Mesenchymal stem cell (in vitro differentiated cells and primary cell): ENCODE results near the gene BICRA.

ENCODE experiments used
- DNase-seq: peaks from one replicate; pipeline ENCODE4 v3.0.0-alpha.2; 2013
- H2AFZ ChIP-seq: one replicate; pipeline ENCODE4 v1.6.1; 2013; ENCODE audit warnings: low read depth, mild to moderate bottlenecking, control low read depth, inconsistent platforms, low read length, moderate library complexity
- H2AK5ac ChIP-seq: 2 replicates; pipeline ENCODE4 v1.6.1; 2013; ENCODE audit warnings: low read length, moderate library complexity, mild to moderate bottlenecking, inconsistent platforms; ENCODE audit not compliant: severe bottlenecking
- H2BK120ac ChIP-seq: one replicate; pipeline ENCODE4 v1.6.1; 2013; ENCODE audit warnings: low read depth, mild to moderate bottlenecking, inconsistent platforms, low read length, moderate library complexity
- H2BK12ac ChIP-seq, 2 experiments: one replicate each; pipeline ENCODE4 v1.6.1; 2013; ENCODE audit warnings: inconsistent platforms in 2 of 2, low read length in 2 of 2, mild to moderate bottlenecking in 2 of 2, moderate library complexity in 2 of 2, control low read depth in 1 of 2
- H2BK15ac ChIP-seq: one replicate; pipeline ENCODE4 v1.6.1; 2013; ENCODE audit warnings: mild to moderate bottlenecking, low read depth, inconsistent platforms; ENCODE audit not compliant: poor library complexity, severe bottlenecking
- H2BK5ac ChIP-seq: 2 replicates; pipeline ENCODE4 v1.6.1; 2013; ENCODE audit warnings: low read depth, mild to moderate bottlenecking, low read length, control low read depth, inconsistent platforms; ENCODE audit not compliant: poor library complexity, severe bottlenecking
- H3K14ac ChIP-seq, 2 experiments: one replicate each; pipeline ENCODE4 v1.6.1; 2013; ENCODE audit warnings: inconsistent platforms in 2 of 2, low read length in 2 of 2, control low read depth in 1 of 2, mild to moderate bottlenecking in 1 of 2, moderate library complexity in 1 of 2
- H3K18ac ChIP-seq, 2 experiments: one replicate each; pipeline ENCODE4 v1.6.1; 2013; ENCODE audit warnings: inconsistent platforms in 2 of 2, low read length in 2 of 2, control low read depth in 1 of 2, low read depth in 1 of 2, mild to moderate bottlenecking in 1 of 2
- H3K23ac ChIP-seq, 2 experiments: one replicate each; pipeline ENCODE4 v1.6.1; 2013; ENCODE audit warnings: inconsistent platforms in 2 of 2, low read length in 2 of 2, mild to moderate bottlenecking in 2 of 2, moderate library complexity in 2 of 2, control low read depth in 1 of 2
- H3K27ac ChIP-seq: 2 replicates; pipeline ENCODE4 v1.5.1; 2013; ENCODE audit warnings: mild to moderate bottlenecking, moderate library complexity, low read length, control low read depth, inconsistent platforms; ENCODE audit not compliant: poor library complexity, severe bottlenecking
- H3K27me3 ChIP-seq, 2 experiments: 2 replicates each; pipeline versions ENCODE4 v1.6.1 to v1.7.0; 2013; ENCODE audit warnings: low read length in 2 of 2, mild to moderate bottlenecking in 2 of 2, moderate library complexity in 2 of 2, control low read depth in 1 of 2, inconsistent platforms in 1 of 2; ENCODE audit not compliant: control insufficient read depth in 1 of 2, insufficient read depth in 1 of 2
- H3K36me3 ChIP-seq, 2 experiments: 2 replicates each; pipeline versions ENCODE4 v1.6.1 to v1.7.0; 2013; ENCODE audit warnings: low read length in 2 of 2, control low read depth in 1 of 2, inconsistent platforms in 1 of 2, low read depth in 1 of 2, mild to moderate bottlenecking in 1 of 2; ENCODE audit not compliant: insufficient read depth in 2 of 2, control insufficient read depth in 1 of 2
- H3K4ac ChIP-seq, 2 experiments: one replicate each; pipeline ENCODE4 v1.6.1; 2013; ENCODE audit warnings: inconsistent platforms in 2 of 2, low read length in 2 of 2, mild to moderate bottlenecking in 2 of 2, moderate library complexity in 2 of 2, control low read depth in 1 of 2, low read depth in 1 of 2
- H3K4me1 ChIP-seq: 2 replicates; pipeline ENCODE4 v1.6.1; 2013; ENCODE audit warnings: low read depth, low read length, control low read depth; ENCODE audit not compliant: control insufficient read depth, insufficient read depth
- H3K4me2 ChIP-seq: 2 replicates; pipeline ENCODE4 v1.6.1; 2013; ENCODE audit warnings: low read length, mild to moderate bottlenecking, inconsistent platforms; ENCODE audit not compliant: poor library complexity, severe bottlenecking
- H3K4me3 ChIP-seq, 2 experiments: 2 replicates each; pipeline versions ENCODE4 v1.5.1 to v1.7.0; 2013; ENCODE audit warnings: low read length in 2 of 2, mild to moderate bottlenecking in 2 of 2, control low read depth in 1 of 2, low read depth in 1 of 2; ENCODE audit not compliant: insufficient read depth in 1 of 2
- H3K79me1 ChIP-seq: replicated peaks from 2 replicates; pipeline ENCODE4 v1.6.1; 2013; ENCODE audit warnings: mild to moderate bottlenecking, control low read depth, low read length, inconsistent platforms; ENCODE audit not compliant: poor library complexity, severe bottlenecking
- H3K9ac ChIP-seq: 2 replicates; pipeline ENCODE4 v1.7.0; 2013; ENCODE audit warnings: mild to moderate bottlenecking, low read length, moderate library complexity
- H3K9me3 ChIP-seq: 2 replicates; pipeline ENCODE4 v1.7.0; 2013; ENCODE audit warnings: mild to moderate bottlenecking, low read length; ENCODE audit not compliant: control insufficient read depth
- H4K8ac ChIP-seq: one replicate; pipeline ENCODE4 v1.6.1; 2013; ENCODE audit warnings: inconsistent platforms, mild to moderate bottlenecking, low read length, moderate library complexity
- H4K91ac ChIP-seq: one replicate; pipeline ENCODE4 v1.6.1; 2013; ENCODE audit warnings: mild to moderate bottlenecking, low read length, inconsistent platforms
- WGBS: methylation state at CpG from one replicate; pipeline ENCODE4 v1.1.7; 2013; ENCODE audit warnings: mixed read lengths; 5-methylcytosine and 5-hydroxymethylcytosine counted together

The BICRA gene

GRCh38 chr19:47703301-47703700 lies 94.4 kb downstream of the BICRA start:
- Histone ChIP-seq H3K4me1 (no peaks in the 10 kb centered on the region), H2BK5ac (no peak overlapping the region), H3K18ac (no peak overlapping the region), H3K27ac (no peak overlapping the region), H2AFZ (no peak overlapping the region), H3K27me3 (no peaks in the 10 kb centered on the region), H4K91ac (no peak overlapping the region), H2AK5ac (no peak overlapping the region), H3K14ac (no peak overlapping the region), H3K9me3 (no peaks in the 10 kb centered on the region), H4K8ac (no peak overlapping the region), H2BK12ac (peak overlapping the region in 1 of 2 experiments; percentile 25), H3K23ac (no peak overlapping the region), H3K4me2 (no peak overlapping the region), H3K4ac (no peak overlapping the region), H2BK15ac (no peak overlapping the region), H3K79me1 (peaks cover 13% of the 10 kb centered on the region), H3K9ac (no peak overlapping the region), H3K4me3 (no peak overlapping the region), H2BK120ac (no peak overlapping the region), H3K36me3 (peaks cover 42 to 47% of the 10 kb centered on the region in 2 experiments)
- 98% methylated on average over 5 of the region's 5 CpGs for WGBS
- DNase-seq = no peak

GRCh38 chr19:47704024-47704423 lies 95.1 kb downstream of the BICRA start:
- Histone ChIP-seq H3K18ac (no peak overlapping the region), H3K4me1 (no peaks in the 10 kb centered on the region), H3K9me3 (no peaks in the 10 kb centered on the region), H3K27me3 (no peaks in the 10 kb centered on the region), H3K79me1 (peaks cover 9% of the 10 kb centered on the region), H3K4me2 (no peak overlapping the region), H3K4me3 (no peak overlapping the region), H3K14ac (no peak overlapping the region), H2AFZ (no peak overlapping the region), H4K8ac (no peak overlapping the region), H3K4ac (no peak overlapping the region), H3K9ac (no peak overlapping the region), H3K27ac (no peak overlapping the region), H3K36me3 (peaks cover 36 to 40% of the 10 kb centered on the region in 2 experiments), H2BK15ac (no peak overlapping the region), H4K91ac (no peak overlapping the region), H3K23ac (no peak overlapping the region), H2BK120ac (no peak overlapping the region), H2BK12ac (no peak overlapping the region), H2AK5ac (no peak overlapping the region), H2BK5ac (no peak overlapping the region)
- DNase-seq = peak; percentile 93
- WGBS = 48% methylated on average over 11 of the region's 11 CpGs

- H3K4ac ChIP-seq = no peak overlapping the region
- no peak overlapping the region for H2AFZ ChIP-seq
- H3K79me1 ChIP-seq = peaks cover 6% of the 10 kb centered on the region
- no peak overlapping the region for H3K14ac ChIP-seq
- DNase-seq = no peak
- H3K4me1 ChIP-seq = no peaks in the 10 kb centered on the region
- no peaks in the 10 kb centered on the region for H3K9me3 ChIP-seq
- no peak overlapping the region for H3K4me3 ChIP-seq
- no peak overlapping the region for H2BK5ac ChIP-seq
- no peak overlapping the region for H3K4me2 ChIP-seq
- no peak overlapping the region for H2BK12ac ChIP-seq
- H3K27ac ChIP-seq = no peak overlapping the region
- no peaks in the 10 kb centered on the region for H3K27me3 ChIP-seq
- no peak overlapping the region for H3K18ac ChIP-seq
- no peak overlapping the region for H3K9ac ChIP-seq
- no peak overlapping the region for H2BK120ac ChIP-seq
- H2BK15ac ChIP-seq = no peak overlapping the region
- H3K36me3 ChIP-seq = peaks cover 30 to 34% of the 10 kb centered on the region in 2 experiments
- H3K23ac ChIP-seq = no peak overlapping the region
- no peak overlapping the region for H4K8ac ChIP-seq
- 96% methylated on average over 3 of the region's 3 CpGs for WGBS
- H2AK5ac ChIP-seq = no peak overlapping the region
- no peak overlapping the region for H4K91ac ChIP-seq
Observed at GRCh38 chr19:47704656-47705055, 95.7 kb downstream of the BICRA start.

- Histone ChIP-seq H3K14ac (no peak overlapping the region), H3K9me3 (no peaks in the 10 kb centered on the region), H3K79me1 (no peaks in the 10 kb centered on the region), H3K4me2 (no peak overlapping the region), H3K23ac (no peak overlapping the region), H3K36me3 (peaks cover 13 to 14% of the 10 kb centered on the region in 2 experiments), H3K18ac (no peak overlapping the region), H3K9ac (no peak overlapping the region), H2BK120ac (no peak overlapping the region), H2BK15ac (no peak overlapping the region), H2AFZ (no peak overlapping the region), H4K91ac (no peak overlapping the region), H2BK12ac (no peak overlapping the region), H3K4ac (no peak overlapping the region), H3K4me1 (no peaks in the 10 kb centered on the region), H3K27me3 (no peaks in the 10 kb centered on the region), H2AK5ac (no peak overlapping the region), H4K8ac (no peak overlapping the region), H3K4me3 (no peak overlapping the region), H2BK5ac (no peak overlapping the region), H3K27ac (no peak overlapping the region)
- DNase-seq = peak; percentile 78
- 22% methylated on average over 22 of the region's 22 CpGs for WGBS
Observed at GRCh38 chr19:47707135-47707925, 98.4 kb downstream of the BICRA start.
